BE2C (cell line): Measurements from ENCODE around the gene UPK3A.

Source experiments
- DNase-seq: peaks from one replicate; pipeline ENCODE4 v3.0.0-alpha.2; 2020
- H3K27me3 ChIP-seq: fragments of 250-450 bp; sonication (Bioruptor Pico); 2 replicates; pipeline ENCODE4 v1.5.1; 2020; ENCODE audit warnings: mild to moderate bottlenecking
- H3K36me3 ChIP-seq: fragments of 250-450 bp; sonication (Bioruptor Pico); 2 replicates; pipeline ENCODE4 v1.5.1; 2020; ENCODE audit warnings: mild to moderate bottlenecking
- H3K4me1 ChIP-seq: fragments of 250-450 bp; sonication (Bioruptor Pico); 2 replicates; pipeline ENCODE4 v1.5.1; 2020
- H3K4me3 ChIP-seq: 2 replicates; pipeline ENCODE4 v1.5.1; 2011; ENCODE audit warnings: low read depth, low read length
- H3K9me3 ChIP-seq: fragments of 250-450 bp; sonication (Bioruptor Pico); 2 replicates; pipeline ENCODE4 v1.5.1; 2020
- CTCF ChIP-seq: IDR thresholded peaks from 2 replicates; pipeline ENCODE4 v1.5.1; 2012; ENCODE audit warnings: mild to moderate bottlenecking, low read depth, low read length

Gene UPK3A

GRCh38 chr22:45278125-45278524 is 6.6 kb upstream of the UPK3A start:
- H3K9me3 ChIP-seq = no peaks in the 10 kb centered on the region
- no peak for TF ChIP-seq CTCF
- DNase-seq = no peak

GRCh38 chr22:45280587-45280980 is 4.2 kb upstream of the UPK3A start:
- Histone ChIP-seq H3K4me1 (no peaks in the 10 kb centered on the region), H3K4me3 (no peak overlapping the region), H3K36me3 (no peaks in the 10 kb centered on the region), H3K9me3 (no peaks in the 10 kb centered on the region), H3K27me3 (no peaks in the 10 kb centered on the region)
- DNase-seq = no peak
- no peak for TF ChIP-seq CTCF

More at GRCh38 chr22:45278125-45278524, 6.6 kb upstream of the UPK3A start:
- Histone ChIP-seq H3K36me3 (no peaks in the 10 kb centered on the region), H3K4me1 (no peaks in the 10 kb centered on the region), H3K4me3 (no peak overlapping the region), H3K27me3 (no peaks in the 10 kb centered on the region)

- Histone ChIP-seq H3K4me1 (no peaks in the 10 kb centered on the region), H3K9me3 (no peaks in the 10 kb centered on the region), H3K27me3 (no peaks in the 10 kb centered on the region), H3K4me3 (no peak overlapping the region), H3K36me3 (no peaks in the 10 kb centered on the region)
- DNase-seq = no peak
- no peak for TF ChIP-seq CTCF
Observed at GRCh38 chr22:45281010-45281409, 3.7 kb upstream of the UPK3A start.

- Histone ChIP-seq H3K9me3 (no peaks in the 10 kb centered on the region), H3K27me3 (no peaks in the 10 kb centered on the region), H3K4me1 (no peaks in the 10 kb centered on the region; the same call in 1 of the 2 replicates), H3K4me3 (no peak overlapping the region), H3K36me3 (no peaks in the 10 kb centered on the region)
- no peak for DNase-seq
- TF ChIP-seq CTCF = no peak
Observed at GRCh38 chr22:45285263-45286058, 712 bp downstream of the UPK3A start.

- no peak for DNase-seq
- no peak for TF ChIP-seq CTCF
- Histone ChIP-seq H3K36me3 (no peaks in the 10 kb centered on the region), H3K4me3 (no peak overlapping the region), H3K9me3 (no peaks in the 10 kb centered on the region), H3K27me3 (no peaks in the 10 kb centered on the region), H3K4me1 (peaks cover 2% of the 10 kb centered on the region; the same call in 1 of the 2 replicates)
Observed at GRCh38 chr22:45286854-45287551, 2.3 kb downstream of the UPK3A start.
